K562 treated with DMSO at 1 percent for 12 hours (cell line): ENCODE results near the gene RBM39. TPM values are rescaled to one million over a fixed set of nuclear protein-coding genes. Genes with fewer than 3 reads are reported as not detected.

Experiments used
- total RNA-seq: library from RNA; unstranded; fragments of 300-600 nt; gene quantifications from 2 replicates; pipeline ENCODE4 v1.2.3, GENCODE V29; 2022; ENCODE audit not compliant: insufficient read depth

Gene RBM39
- 87.3 and 240 TPM in 2 replicates for total RNA-seq

DNA sequence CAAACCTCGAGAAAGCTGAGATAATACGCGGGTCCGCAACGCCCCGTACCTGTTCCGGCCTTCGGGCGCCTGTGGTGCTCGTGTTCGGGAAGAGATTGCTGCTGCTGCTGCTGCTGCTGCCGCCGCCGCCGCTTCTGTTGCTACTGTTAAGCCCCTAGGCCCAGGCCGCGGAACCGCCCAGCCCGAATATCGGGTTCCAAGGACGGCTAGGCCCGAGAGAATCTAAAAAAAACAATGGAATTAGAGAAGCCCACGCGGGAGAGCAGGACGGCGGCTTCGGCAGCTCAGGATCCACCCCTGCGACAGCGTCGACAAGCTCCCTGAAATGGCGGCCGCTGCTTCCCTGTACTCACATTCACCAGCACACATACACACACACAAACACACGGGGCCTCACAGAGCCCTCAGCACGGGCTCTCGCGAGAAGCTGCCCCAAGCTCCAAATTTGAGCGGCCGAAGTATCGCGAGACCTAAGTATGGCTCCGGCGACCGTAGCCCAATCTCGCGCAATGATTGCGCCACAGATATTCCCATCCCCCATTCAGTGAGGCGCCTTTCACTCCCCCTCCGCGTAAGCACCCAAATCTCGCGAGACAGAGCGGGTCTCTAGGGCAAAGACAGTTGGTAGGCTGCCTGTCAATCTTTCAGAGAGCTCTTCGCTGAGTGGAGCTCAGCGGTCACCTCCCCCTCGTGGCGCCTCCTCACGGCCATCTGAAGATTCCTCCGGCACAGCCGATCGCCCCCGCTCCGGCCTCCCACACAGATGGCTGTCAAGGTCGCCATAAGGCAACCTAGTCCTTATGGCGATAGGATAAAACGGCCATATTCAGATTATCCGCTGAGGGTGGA lies at the start of gene RBM39:
Gene RBM39, minus strand, starts transcription at position 369 of the 849 bp plus-strand sequence. CDS start 1,386 bp downstream, outside the sequence.

DNA sequence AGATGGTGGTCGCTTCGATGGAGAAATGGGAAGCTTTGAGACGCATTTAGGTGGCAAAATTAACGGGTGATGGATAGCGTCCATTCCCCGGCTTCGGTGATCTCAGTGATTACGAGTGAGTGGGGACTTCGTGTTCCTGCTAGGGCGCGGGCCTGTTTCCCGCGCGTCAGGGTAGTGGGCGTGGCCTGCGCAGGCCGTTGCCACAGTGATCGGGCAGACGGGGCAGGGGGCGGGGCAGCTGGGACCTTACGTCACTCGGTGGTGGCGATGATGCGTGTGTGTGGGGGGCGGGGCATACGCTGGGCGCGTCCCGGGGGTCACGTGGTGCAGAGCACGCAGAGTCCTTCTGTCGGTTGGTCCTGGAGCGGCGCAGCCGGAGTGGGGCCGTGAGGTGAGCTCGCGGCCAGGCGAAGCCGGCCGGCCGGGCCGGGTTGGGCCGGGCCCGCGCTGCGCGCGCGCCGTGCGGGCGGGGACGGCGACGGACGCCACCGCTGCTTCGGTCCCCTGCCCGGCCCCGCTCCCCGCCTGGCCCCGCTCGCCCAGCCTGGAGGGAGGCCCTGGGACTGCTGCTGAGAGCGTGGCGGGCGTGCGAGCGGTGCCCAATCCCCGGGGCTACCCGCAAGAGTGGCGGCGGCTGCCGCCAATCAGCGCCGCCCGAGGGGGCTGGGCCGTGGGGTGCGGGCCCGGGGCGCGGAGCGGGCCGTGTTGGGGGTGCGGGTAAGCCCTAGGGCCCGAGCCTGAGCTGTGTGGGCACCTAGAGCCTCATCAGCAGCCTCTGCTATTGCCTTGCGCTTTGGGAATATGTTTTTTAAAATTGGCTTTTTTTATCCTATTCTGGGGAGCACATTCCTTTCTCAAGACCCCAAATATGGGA lies 29.9 kb upstream of the RBM39 start, which contains the start of gene PHF20:
Gene PHF20, plus strand, starts transcription at position 327 of the 874 bp plus-strand sequence. CDS start 29,508 bp downstream, outside the sequence.

DNA sequence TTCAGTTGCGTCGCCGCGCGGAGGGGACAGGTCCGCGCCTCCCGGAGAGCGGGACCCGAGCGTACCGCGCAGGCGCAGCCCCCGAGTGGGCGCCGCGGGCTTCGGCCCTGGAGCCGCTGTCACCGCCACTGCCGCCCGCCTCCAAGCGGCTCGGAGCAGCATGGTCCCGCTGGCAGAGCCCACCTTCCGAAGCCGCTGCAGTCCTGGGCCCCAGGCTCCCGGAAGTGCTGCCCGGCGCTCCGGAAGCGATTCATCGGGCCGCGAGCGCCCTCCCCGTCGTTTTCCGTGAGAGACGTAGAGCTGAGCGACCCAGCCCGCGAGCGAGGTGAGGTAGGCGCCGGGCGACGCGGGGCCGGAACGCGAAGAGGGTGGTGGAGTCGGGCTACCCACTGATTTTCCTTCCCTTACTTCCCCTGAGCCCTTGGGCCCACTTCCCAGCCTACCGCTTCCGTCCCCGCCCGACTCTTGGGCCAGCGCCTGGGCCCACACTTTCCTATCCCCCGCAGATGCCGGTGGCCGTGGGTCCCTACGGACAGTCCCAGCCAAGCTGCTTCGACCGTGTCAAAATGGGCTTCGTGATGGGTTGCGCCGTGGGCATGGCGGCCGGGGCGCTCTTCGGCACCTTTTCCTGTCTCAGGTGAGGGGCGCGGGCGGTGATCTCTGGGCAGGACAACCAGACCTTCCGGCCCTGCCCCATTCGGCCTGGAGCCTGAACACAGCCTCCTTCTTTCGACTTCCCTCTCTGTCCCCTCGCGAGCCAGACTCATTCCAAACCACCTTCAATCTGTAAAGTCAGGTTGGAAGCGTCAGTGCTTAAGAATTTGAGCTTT lies 42.7 kb downstream of the RBM39 start, which contains the start of the genes NFS1 and ROMO1:
Gene NFS1, minus strand, starts transcription at position 226 of the 830 bp plus-strand sequence. Its CDS starts 64 bp downstream, at position 162.
Gene ROMO1, plus strand, starts transcription at position 279 of the 830 bp plus-strand sequence. Its CDS starts 228 bp downstream, at position 507.

DNA sequence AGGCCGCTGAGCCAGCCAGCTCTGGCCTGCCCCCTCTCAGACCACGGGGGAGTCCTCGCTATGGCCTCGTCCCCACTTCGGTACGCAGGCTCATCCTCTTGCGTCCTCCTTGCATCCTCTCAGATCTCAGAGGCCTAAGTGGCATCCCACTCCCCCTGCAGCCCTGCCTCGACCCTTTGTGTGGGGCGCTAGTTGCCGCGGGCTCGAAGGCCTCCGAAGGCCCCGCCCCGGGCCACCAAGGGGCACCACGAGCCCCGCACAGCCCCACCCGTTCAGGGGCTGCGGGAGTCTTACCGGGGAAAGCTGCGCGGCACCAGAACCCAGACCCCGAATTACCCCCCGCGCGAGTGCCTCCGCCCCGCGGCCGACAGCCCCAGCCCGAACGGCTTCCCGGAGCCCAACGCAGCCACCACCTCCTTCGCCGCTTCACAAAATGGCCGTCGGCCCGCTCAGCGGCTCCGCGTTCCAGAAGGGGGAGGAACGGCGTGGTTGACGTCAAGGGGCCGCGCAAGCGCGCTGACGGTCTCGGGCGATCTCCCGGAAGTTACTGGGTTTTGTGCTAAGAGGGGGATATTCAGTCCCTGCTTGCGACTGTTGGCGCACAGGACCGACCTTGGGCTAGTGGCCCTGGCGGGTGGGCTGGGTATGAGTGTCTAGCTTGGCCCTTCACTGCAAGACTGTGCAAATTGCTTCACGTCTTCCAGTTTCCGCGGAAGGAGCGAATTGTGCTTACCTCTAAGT lies 77.4 kb downstream of the RBM39 start, which contains the start of the genes CPNE1 and RBM12:
Gene CPNE1, minus strand, starts transcription at position 435 of the 741 bp plus-strand sequence. CDS start 31,977 bp downstream, outside the sequence.
Gene RBM12, minus strand, starts transcription at position 435 of the 741 bp plus-strand sequence. CDS start 9,578 bp downstream, outside the sequence.

Other genes starting within 250 kb of the RBM39 start
- gene C20orf173, start 212.6 kb downstream of the RBM39 start, total RNA-seq: not detected in 2 replicates
- gene ERGIC3, start 200.2 kb downstream of the RBM39 start, total RNA-seq: 366 and 377 TPM in 2 replicates
- 4.8 and 6.1 TPM in 2 replicates for gene SPAG4, start 126.4 kb downstream of the RBM39 start, total RNA-seq
- 108 and 148 TPM in 2 replicates for gene CPNE1, start 77.4 kb downstream of the RBM39 start, total RNA-seq
- 13.9 and 40.7 TPM in 2 replicates for gene RBM12, start 77.4 kb downstream of the RBM39 start, total RNA-seq
- 33.3 and 40.4 TPM in 2 replicates for gene NFS1, start 42.9 kb downstream of the RBM39 start, total RNA-seq
- gene ROMO1, start 42.9 kb downstream of the RBM39 start, total RNA-seq: 216 and 536 TPM in 2 replicates
- 20.1 and 44.5 TPM in 2 replicates for gene PHF20, start 29.8 kb upstream of the RBM39 start, total RNA-seq
- 131 and 240 TPM in 2 replicates for gene SCAND1, start 212.2 kb upstream of the RBM39 start, total RNA-seq
- gene CNBD2, start 226.3 kb upstream of the RBM39 start, total RNA-seq: 12.3 and 12.8 TPM in 2 replicates